Smooth muscle cell (in vitro differentiated cells): ENCODE measurements around the gene PAK5. TPM values are rescaled to one million over a fixed set of nuclear protein-coding genes. Genes with fewer than 3 reads are reported as not detected.
A peak's percentile ranks its signal among the peaks of the same experiment; 100 is the strongest.

Experiments used
- DNase-seq: peaks from one replicate; lab custom pipeline; 2025; ENCODE audit not compliant: unreplicated experiment; lab: John Stamatoyannopoulos, UW
- H2AFZ ChIP-seq: fragments of 200-600 bp; sonication (generic); 2 replicates; pipeline ENCODE4 v1.6.0; 2016; ENCODE audit warnings: antibody characterized with exemption, low read depth, mild to moderate bottlenecking
- H3F3A ChIP-seq: fragments of 200-600 bp; sonication (generic); 2 replicates; pipeline ENCODE4 v1.6.0; 2017; ENCODE audit warnings: antibody characterized with exemption, low read depth
- H3K27ac ChIP-seq: fragments of 200-600 bp; sonication (generic); 2 replicates; pipeline ENCODE4 v1.5.1; 2016; ENCODE audit warnings: low read depth, mild to moderate bottlenecking
- H3K27me3 ChIP-seq: fragments of 200-600 bp; sonication (generic); 2 replicates; pipeline ENCODE4 v1.6.1; 2016; ENCODE audit warnings: low read depth, mild to moderate bottlenecking
- H3K36me3 ChIP-seq: fragments of 200-600 bp; sonication (generic); 2 replicates; pipeline ENCODE4 v1.5.1; 2016; ENCODE audit warnings: low read depth
- H3K4me1 ChIP-seq: fragments of 200-600 bp; sonication (generic); 2 replicates; pipeline ENCODE4 v1.5.1; 2016; ENCODE audit warnings: low read depth
- H3K4me2 ChIP-seq: fragments of 200-600 bp; sonication (generic); 2 replicates; pipeline ENCODE4 v1.6.0; 2016; ENCODE audit warnings: mild to moderate bottlenecking
- H3K4me3 ChIP-seq: fragments of 200-600 bp; sonication (generic); 2 replicates; pipeline ENCODE4 v1.5.1; 2016; ENCODE audit warnings: mild to moderate bottlenecking
- H3K79me2 ChIP-seq: fragments of 200-600 bp; sonication (generic); 2 replicates; pipeline ENCODE4 v1.6.0; 2016; ENCODE audit warnings: low read depth, mild to moderate bottlenecking
- H3K9ac ChIP-seq: fragments of 200-600 bp; sonication (generic); 2 replicates; pipeline ENCODE4 v1.6.0; 2016; ENCODE audit warnings: low read depth
- H3K9me3 ChIP-seq: fragments of 200-600 bp; sonication (generic); replicated peaks from 2 replicates; pipeline ENCODE4 v1.5.1; 2016; ENCODE audit warnings: low read depth
- H4K20me1 ChIP-seq: fragments of 200-600 bp; sonication (generic); 2 replicates; pipeline ENCODE4 v1.6.0; 2016; ENCODE audit warnings: low read depth
- WGBS: methylation state at CpG from one replicate; pipeline ENCODE4 v1.1.7; 2016; ENCODE audit warnings: low lambda C conversion rate; 5-methylcytosine and 5-hydroxymethylcytosine counted together
- polyA plus RNA-seq: library from polyadenylated mRNA; unstranded; fragments of >200 nt; fragmentation: Nextera tagmentation; extraction: Ambion mirVana; gene quantifications from 2 replicates; pipeline ENCODE4 v1.2.1, GENCODE V29; 2016
- total RNA-seq: library from RNA; depleted of rRNA; stranded (reverse); fragments of >200 nt; gene quantifications from 2 replicates; pipeline ENCODE4 v1.2.3, GENCODE V29; 2014
- TF ChIP-seq, protein P1 (sequence below): fragments of 200-600 bp; sonication (generic); IDR thresholded peaks from 2 replicates; pipeline ENCODE4 v1.5.1; 2017; ENCODE audit warnings: borderline replicate concordance, mild to moderate bottlenecking, antibody characterized with exemption; ENCODE audit not compliant: insufficient read depth, poor library complexity, severe bottlenecking

PAK5 gene
- total and polyA plus RNA-seq, 2 experiments from 2014 or later, result 0.13 TPM; not detected in 1

DNA sequence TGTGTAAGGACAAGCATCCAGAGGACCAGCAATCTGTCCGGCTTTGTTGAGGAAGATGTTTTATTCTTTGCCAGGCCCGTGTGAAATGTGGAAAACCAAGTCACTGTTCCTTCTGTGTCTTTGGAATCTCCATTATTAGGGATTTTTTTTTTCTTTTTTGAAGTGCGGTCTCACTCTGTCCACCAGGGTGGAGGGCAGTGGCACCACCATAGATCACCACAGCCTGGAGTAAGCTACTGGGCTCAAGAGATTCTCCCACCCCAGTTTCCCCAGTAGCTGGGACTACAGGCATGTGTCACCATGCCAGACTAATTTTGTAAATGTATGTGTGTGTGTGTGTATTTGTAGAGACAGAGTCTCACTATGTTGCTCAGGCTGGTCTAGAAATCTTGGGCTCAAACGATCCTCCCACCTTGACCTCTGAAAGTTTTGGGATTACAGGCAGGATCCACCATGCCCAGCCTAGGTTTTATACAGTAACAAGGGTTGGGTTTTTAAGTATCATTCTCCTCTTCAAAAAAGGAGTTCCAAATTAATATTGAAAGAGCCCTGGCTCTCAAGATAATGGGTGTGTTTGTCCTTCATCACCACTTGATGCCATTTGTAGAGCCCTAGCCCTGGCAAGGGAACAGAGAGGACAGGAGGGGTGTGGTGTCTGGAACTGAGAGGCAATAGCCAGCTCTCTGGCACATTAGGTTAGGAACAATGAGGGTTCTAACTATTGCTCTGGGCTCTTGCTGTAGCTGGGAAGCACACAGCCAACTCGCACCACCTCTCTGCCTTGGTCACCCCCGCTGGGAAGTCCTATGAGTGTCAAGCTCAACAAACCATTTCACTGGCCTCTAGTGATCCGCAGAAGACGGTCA is 321.3 kb downstream of the PAK5 start:
- Histone ChIP-seq H3K9me3 (no peaks in the 10 kb centered on the region), H3K27ac (no peak overlapping the region), H3K4me1 (peaks cover 57% of the 10 kb centered on the region), H3K36me3 (no peaks in the 10 kb centered on the region), H3K79me2 (no peaks in the 10 kb centered on the region), H2AFZ (no peak overlapping the region), H3K4me2 (no peak overlapping the region), H4K20me1 (no peaks in the 10 kb centered on the region), H3F3A (no peaks in the 10 kb centered on the region), H3K4me3 (no peak overlapping the region), H3K9ac (no peak overlapping the region), H3K27me3 (peaks cover 82% of the 10 kb centered on the region)
- WGBS, result 76% methylated on average over 8 of the region's 8 CpGs
- DNase-seq, result no peak
- TF ChIP-seq, protein P1, sequence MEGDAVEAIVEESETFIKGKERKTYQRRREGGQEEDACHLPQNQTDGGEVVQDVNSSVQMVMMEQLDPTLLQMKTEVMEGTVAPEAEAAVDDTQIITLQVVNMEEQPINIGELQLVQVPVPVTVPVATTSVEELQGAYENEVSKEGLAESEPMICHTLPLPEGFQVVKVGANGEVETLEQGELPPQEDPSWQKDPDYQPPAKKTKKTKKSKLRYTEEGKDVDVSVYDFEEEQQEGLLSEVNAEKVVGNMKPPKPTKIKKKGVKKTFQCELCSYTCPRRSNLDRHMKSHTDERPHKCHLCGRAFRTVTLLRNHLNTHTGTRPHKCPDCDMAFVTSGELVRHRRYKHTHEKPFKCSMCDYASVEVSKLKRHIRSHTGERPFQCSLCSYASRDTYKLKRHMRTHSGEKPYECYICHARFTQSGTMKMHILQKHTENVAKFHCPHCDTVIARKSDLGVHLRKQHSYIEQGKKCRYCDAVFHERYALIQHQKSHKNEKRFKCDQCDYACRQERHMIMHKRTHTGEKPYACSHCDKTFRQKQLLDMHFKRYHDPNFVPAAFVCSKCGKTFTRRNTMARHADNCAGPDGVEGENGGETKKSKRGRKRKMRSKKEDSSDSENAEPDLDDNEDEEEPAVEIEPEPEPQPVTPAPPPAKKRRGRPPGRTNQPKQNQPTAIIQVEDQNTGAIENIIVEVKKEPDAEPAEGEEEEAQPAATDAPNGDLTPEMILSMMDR, result no peak

DNA sequence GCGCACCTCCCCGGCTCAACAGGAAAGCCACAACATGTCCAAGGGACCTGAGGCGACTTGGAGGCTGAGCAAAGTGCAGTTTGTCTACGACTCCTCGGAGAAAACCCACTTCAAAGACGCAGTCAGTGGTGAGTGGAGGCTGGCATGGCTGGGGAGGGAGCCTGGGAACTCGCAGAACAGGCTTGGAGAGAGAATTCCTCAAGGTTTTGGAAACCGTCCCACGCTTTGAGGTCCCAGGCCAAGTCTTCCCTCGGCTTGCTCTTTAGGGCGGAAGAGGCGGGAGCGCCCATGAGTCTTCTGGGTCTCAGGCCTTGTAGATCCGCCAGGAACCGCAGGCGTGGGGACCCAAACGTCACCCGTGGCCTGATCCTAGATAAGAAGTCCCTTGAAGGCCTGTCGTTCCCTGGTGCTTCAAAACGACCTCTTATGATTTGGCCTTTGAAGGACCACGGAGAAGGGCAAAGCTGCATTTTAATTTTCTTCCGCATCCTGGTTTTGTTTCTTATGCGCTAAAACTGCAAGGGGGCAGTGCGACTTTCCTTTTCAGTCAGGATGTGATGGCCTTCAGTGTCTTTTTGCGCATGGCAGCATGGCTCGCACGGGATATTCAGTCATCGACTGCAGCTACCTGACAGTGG is 322.5 kb downstream of the PAK5 start:
- Histone ChIP-seq H3K4me2 (peak overlapping the region; percentile 91), H3K4me1 (peaks cover 57% of the 10 kb centered on the region), H3K27me3 (peaks cover 90% of the 10 kb centered on the region), H3K9ac (no peak overlapping the region), H3K4me3 (peak overlapping the region; percentile 53), H4K20me1 (no peaks in the 10 kb centered on the region), H3K36me3 (no peaks in the 10 kb centered on the region), H3K27ac (no peak overlapping the region), H3K79me2 (no peaks in the 10 kb centered on the region), H2AFZ (peak overlapping the region; percentile 70), H3F3A (no peaks in the 10 kb centered on the region), H3K9me3 (no peaks in the 10 kb centered on the region)
- 9% methylated on average over 28 of the region's 28 CpGs for WGBS
- TF ChIP-seq, protein P1, result no peak
- no peak for DNase-seq

DNA sequence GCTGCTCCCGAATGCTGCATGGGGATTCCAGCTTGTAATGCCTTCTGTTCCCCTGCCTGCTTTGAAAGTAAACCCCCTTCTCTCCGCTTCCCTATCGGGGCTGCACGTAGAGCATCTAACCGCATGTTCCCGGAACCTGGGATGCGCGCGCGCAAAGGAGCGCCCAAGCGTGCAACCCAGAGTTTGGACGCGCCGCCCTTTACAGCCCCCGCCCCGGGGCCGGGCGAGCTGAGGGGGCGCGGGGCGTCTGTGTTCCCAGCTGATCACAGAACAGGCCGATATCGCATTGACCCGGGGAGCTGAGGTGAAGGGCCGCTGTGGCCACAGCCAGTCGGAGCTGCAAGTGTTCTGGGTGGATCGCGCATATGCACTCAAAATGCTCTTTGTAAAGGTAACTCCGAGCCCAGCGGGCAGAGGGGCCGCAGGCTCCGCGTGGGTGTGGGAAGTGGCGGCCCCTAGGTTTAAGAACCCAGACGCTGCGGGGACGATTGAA is 323.1 kb downstream of the PAK5 start:
- Histone ChIP-seq H3K36me3 (no peaks in the 10 kb centered on the region), H4K20me1 (no peaks in the 10 kb centered on the region), H3K9ac (no peak overlapping the region), H3K79me2 (no peaks in the 10 kb centered on the region), H3K4me3 (peak overlapping the region; percentile 53), H3K27me3 (peaks cover 96% of the 10 kb centered on the region), H3K4me1 (peaks cover 56% of the 10 kb centered on the region), H2AFZ (peak overlapping the region; percentile 70), H3F3A (no peaks in the 10 kb centered on the region), H3K9me3 (no peaks in the 10 kb centered on the region), H3K4me2 (peak overlapping the region; percentile 91), H3K27ac (peak overlapping the region; percentile 32)
- WGBS, result 2% methylated on average over 38 of the region's 38 CpGs
- DNase-seq, result no peak
- TF ChIP-seq, protein P1, result no peak
